Measurements from ENCODE around the gene TRIM56.

- TF ChIP-seq CTCF (IDR thresholded peaks at IDR 0.05; ENCODE audit: low read depth, low read length) (no peak), EZH2phosphoT487 (IDR thresholded peaks at IDR 0.05; ENCODE audit: low read depth) (no peak)
These were observed 28.6 kb downstream of the TRIM56 start for GRCh38 chr7:101113836-101114235.

Measured in OCI-LY3 (cell line).